OCI-LY7 (cell line): ENCODE results near the gene HDHD2. TPM values are rescaled to one million over a fixed set of nuclear protein-coding genes. Genes with fewer than 3 reads are reported as not detected.

Experiments
- BruUV-seq: library from RNA; stranded (reverse); fragments of 400-500 nt; replicated peaks from 2 replicates; lab custom pipeline; 2021; lab: Mats Ljungman, UMichigan
- CTCF ChIA-PET: fragments of 300-600 bp; sonication (Branson Sonifier 250); formaldehyde crosslinking; loops from one replicate; lab custom pipeline; 2022; ENCODE audit warnings: antibody characterized with exemption; ENCODE audit not compliant: unreplicated experiment; lab: Charles Lee
- POLR2A ChIA-PET: fragments of 300-600 bp; sonication (Branson Sonifier 250); formaldehyde crosslinking; loops from one replicate; lab custom pipeline; 2022; ENCODE audit warnings: antibody characterized with exemption; lab: Charles Lee
- DNase-seq: peaks from one replicate; pipeline ENCODE4 v3.0.0-alpha.2; 2015; ENCODE audit warnings: low spot score
- H2AFZ ChIP-seq: fragments of 200-600 bp; sonication (generic), shearing (Covaris generic); 2 replicates; pipeline ENCODE4 v1.6.1; 2014; ENCODE audit warnings: mild to moderate bottlenecking, antibody characterized with exemption, low read length, moderate library complexity
- H3K27ac ChIP-seq: fragments of 200-600 bp; sonication (generic); 2 replicates; pipeline ENCODE4 v1.5.1; 2014; ENCODE audit warnings: mixed run types, low read depth, mild to moderate bottlenecking, moderate library complexity, low read length, inconsistent platforms; ENCODE audit not compliant: poor library complexity, severe bottlenecking
- H3K36me3 ChIP-seq: fragments of 200-600 bp; sonication (generic); 2 replicates; pipeline ENCODE4 v1.6.1; 2014; ENCODE audit warnings: mild to moderate bottlenecking, antibody characterized with exemption, low read length, moderate library complexity, mixed read lengths; ENCODE audit not compliant: insufficient read depth
- H3K4me1 ChIP-seq: fragments of 200-600 bp; sonication (generic); 2 replicates; pipeline ENCODE4 v1.5.1; 2014; ENCODE audit warnings: mild to moderate bottlenecking, low read length; ENCODE audit not compliant: insufficient read depth, poor library complexity, severe bottlenecking
- H3K4me2 ChIP-seq: fragments of 200-600 bp; sonication (generic); 2 replicates; pipeline ENCODE4 v1.6.1; 2014; ENCODE audit warnings: mild to moderate bottlenecking, low read length
- H3K4me3 ChIP-seq: fragments of 200-600 bp; sonication (generic); 2 replicates; pipeline ENCODE4 v1.5.1; 2014; ENCODE audit warnings: mild to moderate bottlenecking, low read depth, low read length; ENCODE audit not compliant: poor library complexity, severe bottlenecking
- H3K79me2 ChIP-seq: fragments of 200-600 bp; sonication (generic); 2 replicates; pipeline ENCODE4 v1.6.1; 2016; ENCODE audit warnings: low read depth, mild to moderate bottlenecking, low read length, moderate library complexity, mixed read lengths; ENCODE audit not compliant: insufficient read depth
- H3K9me2 ChIP-seq: fragments of 200-600 bp; sonication (generic); 2 replicates; pipeline ENCODE4 v1.6.1; 2016; ENCODE audit warnings: mild to moderate bottlenecking, low read length, mixed read lengths; ENCODE audit not compliant: insufficient read depth
- H3K9me3 ChIP-seq: fragments of 200-600 bp; sonication (generic); 2 replicates; pipeline ENCODE4 v1.6.1; 2014; ENCODE audit warnings: mild to moderate bottlenecking, mixed run types, low read length, mixed read lengths
- H4K20me1 ChIP-seq: fragments of 200-600 bp; sonication (generic); 2 replicates; pipeline ENCODE4 v1.6.1; 2014; ENCODE audit warnings: mild to moderate bottlenecking, antibody characterized with exemption, low read length, moderate library complexity, mixed read lengths; ENCODE audit not compliant: insufficient read depth
- EZH2phosphoT487 ChIP-seq: fragments of 200-600 bp; sonication (generic); IDR thresholded peaks from 2 replicates; pipeline ENCODE4 v1.6.1; 2018; ENCODE audit warnings: low read depth, borderline replicate concordance, mild to moderate bottlenecking, mixed run types, antibody characterized with exemption, low read length, moderate library complexity, mixed read lengths
- intact Hi-C: fragments of 100-400 bp; cut with micrococcal nuclease; formaldehyde crosslinking; loops from one replicate; pipeline ENCODE4 v1.10.0; 2022; ENCODE audit not compliant: unreplicated experiment
- total RNA-seq, 2 experiments: library from RNA; depleted of rRNA in 1 of 2; stranded (reverse); fragments of >200 nt in 1 of 2; shearing (Covaris generic) in 1 of 2; gene quantifications; 2 replicates each; pipeline ENCODE4 v1.2.3, GENCODE V29; 2014 to 2022
- TF ChIP-seq, protein P1 (sequence below): fragments of 200-600 bp; sonication (generic); conservative IDR thresholded peaks from 2 replicates; pipeline ENCODE4 v1.5.1; 2014; ENCODE audit warnings: mild to moderate bottlenecking, antibody characterized with exemption, low read length, moderate library complexity, mixed read lengths

The HDHD2 gene
- total RNA-seq, 2 experiments from 2014 or later: 8.4 to 19.0 TPM

DNA sequence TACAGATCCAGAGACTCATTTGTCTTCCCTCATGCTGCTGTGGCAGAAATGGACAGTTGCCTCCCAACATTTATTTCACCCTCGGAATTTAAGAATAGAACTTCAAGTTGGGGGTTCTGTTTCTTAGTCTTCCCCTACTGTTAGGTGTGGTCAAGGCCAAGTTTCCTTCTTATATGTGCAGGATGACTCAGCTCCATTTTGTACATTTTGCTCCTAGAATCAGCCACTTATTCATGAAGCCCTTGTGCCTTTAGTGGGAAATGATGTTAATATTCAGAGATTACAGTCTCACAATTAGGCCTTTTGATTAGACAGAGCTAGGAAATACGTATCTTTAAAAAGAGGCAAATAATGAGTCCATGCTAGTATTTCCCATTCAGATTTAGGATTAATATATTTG, 68.7 kb downstream of the HDHD2 start:
- Histone ChIP-seq H4K20me1 (no peaks in the 10 kb centered on the region), H3K4me2 (no peak overlapping the region), H3K4me3 (no peak overlapping the region), H2AFZ (no peak overlapping the region), H3K27ac (no peak overlapping the region), H3K4me1 (no peaks in the 10 kb centered on the region), H3K9me2 (no peaks in the 10 kb centered on the region), H3K79me2 (no peaks in the 10 kb centered on the region), H3K9me3 (no peaks in the 10 kb centered on the region), H3K36me3 (no peaks in the 10 kb centered on the region)
- DNase-seq: no peak
- CTCF ChIA-PET: no interaction called here
- no TSS peak for BruUV-seq
- intact Hi-C loops: no loop called here
- POLR2A ChIA-PET: no interaction called here
- no peak for TF ChIP-seq EZH2phosphoT487
- TF ChIP-seq, protein P1, sequence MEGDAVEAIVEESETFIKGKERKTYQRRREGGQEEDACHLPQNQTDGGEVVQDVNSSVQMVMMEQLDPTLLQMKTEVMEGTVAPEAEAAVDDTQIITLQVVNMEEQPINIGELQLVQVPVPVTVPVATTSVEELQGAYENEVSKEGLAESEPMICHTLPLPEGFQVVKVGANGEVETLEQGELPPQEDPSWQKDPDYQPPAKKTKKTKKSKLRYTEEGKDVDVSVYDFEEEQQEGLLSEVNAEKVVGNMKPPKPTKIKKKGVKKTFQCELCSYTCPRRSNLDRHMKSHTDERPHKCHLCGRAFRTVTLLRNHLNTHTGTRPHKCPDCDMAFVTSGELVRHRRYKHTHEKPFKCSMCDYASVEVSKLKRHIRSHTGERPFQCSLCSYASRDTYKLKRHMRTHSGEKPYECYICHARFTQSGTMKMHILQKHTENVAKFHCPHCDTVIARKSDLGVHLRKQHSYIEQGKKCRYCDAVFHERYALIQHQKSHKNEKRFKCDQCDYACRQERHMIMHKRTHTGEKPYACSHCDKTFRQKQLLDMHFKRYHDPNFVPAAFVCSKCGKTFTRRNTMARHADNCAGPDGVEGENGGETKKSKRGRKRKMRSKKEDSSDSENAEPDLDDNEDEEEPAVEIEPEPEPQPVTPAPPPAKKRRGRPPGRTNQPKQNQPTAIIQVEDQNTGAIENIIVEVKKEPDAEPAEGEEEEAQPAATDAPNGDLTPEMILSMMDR: no peak

DNA sequence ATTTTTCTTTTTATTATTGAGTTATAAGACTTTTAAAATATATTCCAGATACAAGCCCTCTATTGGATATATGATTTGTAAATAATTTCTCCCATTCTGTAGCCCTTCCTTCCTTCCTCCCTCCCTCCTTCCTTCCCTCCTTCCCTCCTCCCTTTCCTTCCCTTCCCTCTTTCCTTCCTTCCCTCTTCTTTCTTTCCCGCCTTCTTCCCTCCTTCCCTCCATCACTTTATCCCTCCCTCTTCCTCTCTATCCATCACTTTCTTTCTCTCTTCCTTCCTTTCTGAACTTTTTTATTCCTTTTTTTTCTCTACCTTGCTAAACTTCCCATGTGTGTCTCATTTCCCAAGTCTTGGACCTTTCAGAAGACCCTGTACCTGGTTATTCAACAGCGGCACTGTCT, 69.4 kb downstream of the HDHD2 start:
- BruUV-seq: no TSS peak
- ChIA-PET POLR2A (no interaction called here), CTCF (no interaction called here)
- DNase-seq: no peak
- Histone ChIP-seq H3K9me3 (no peaks in the 10 kb centered on the region), H3K79me2 (no peaks in the 10 kb centered on the region), H3K9me2 (no peaks in the 10 kb centered on the region), H3K36me3 (no peaks in the 10 kb centered on the region), H3K4me2 (no peak overlapping the region), H3K4me3 (no peak overlapping the region), H2AFZ (no peak overlapping the region), H3K4me1 (no peaks in the 10 kb centered on the region), H4K20me1 (no peaks in the 10 kb centered on the region), H3K27ac (no peak overlapping the region)
- intact Hi-C loops: no loop called here
- TF ChIP-seq, protein P1: no peak
- no peak for TF ChIP-seq EZH2phosphoT487

DNA sequence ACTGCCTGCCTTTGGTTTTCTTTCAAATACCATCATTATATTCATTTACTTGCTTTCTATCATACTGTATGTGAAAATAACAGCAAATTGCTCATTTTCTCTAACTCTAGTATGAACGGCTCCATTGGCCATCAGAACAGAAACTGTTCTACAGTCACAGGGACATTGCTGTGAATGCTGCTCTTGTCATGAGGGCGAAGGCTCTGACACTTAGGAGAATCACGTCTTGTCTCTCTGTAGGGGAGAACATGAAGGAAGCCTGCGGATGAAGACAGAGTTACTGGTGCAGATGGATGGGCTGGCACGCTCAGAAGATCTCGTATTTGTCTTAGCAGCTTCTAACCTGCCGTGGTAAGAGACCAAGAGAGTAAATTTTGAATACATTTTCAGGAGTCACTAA, 73.2 kb downstream of the HDHD2 start:
- DNase-seq: no peak
- ChIA-PET CTCF (no interaction called here), POLR2A (no interaction called here)
- no peaks in the 10 kb centered on the region for H3K9me2 ChIP-seq
- no peak for TF ChIP-seq EZH2phosphoT487
- TF ChIP-seq, protein P1: no peak
- H3K4me3 ChIP-seq: no peak overlapping the region
- no peaks in the 10 kb centered on the region for H3K36me3 ChIP-seq
- H3K4me1 ChIP-seq: no peaks in the 10 kb centered on the region
- intact Hi-C loops: no loop called here
- H3K9me3 ChIP-seq: no peaks in the 10 kb centered on the region
- no TSS peak for BruUV-seq
- no peaks in the 10 kb centered on the region for H4K20me1 ChIP-seq
- H2AFZ ChIP-seq: no peak overlapping the region
- no peaks in the 10 kb centered on the region for H3K79me2 ChIP-seq
- H3K27ac ChIP-seq: no peak overlapping the region
- H3K4me2 ChIP-seq: no peak overlapping the region
